GM21717 (cell line): ENCODE results near the gene NDUFA8.
"Not testable (repeated sequence)": the region's sequence is repeated elsewhere in the genome, so short reads cannot be mapped to it uniquely, and the experiment has no call there.

Experiments used
- ATAC-seq: cut with Tn5 transposase; IDR thresholded peaks from one replicate; pipeline ENCODE4 v1.9.1; 2021; ENCODE audit warnings: mild to moderate bottlenecking, moderate library complexity; ENCODE audit not compliant: unreplicated experiment

Gene NDUFA8

DNA sequence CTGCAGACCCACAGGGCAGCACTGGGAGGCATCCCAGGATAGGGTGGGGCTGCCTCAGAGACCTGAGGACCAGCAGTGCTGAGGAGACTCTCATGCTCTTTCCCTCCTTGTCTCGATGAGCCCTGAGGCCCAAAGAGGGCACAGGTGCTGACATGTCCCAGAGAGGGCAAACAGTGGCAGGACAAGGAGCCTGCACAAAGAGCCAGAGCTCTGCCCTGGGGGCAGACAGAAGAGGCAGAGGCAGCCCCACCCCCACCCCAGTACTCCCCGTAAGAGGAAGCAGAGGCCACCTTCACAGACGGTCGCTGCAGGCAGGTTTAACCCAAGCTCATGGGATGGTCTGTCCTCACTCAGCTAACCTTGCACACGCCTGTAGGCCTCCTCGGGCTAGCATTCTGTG lies 37.1 kb downstream of the NDUFA8 start:
- no peak for ATAC-seq

- ATAC-seq, result no peak
Observed at GRCh38 chr9:122121931-122122330, 37.6 kb downstream of the NDUFA8 start.

- ATAC-seq, result no peak
Observed at GRCh38 chr9:122121391-122121790, 38.2 kb downstream of the NDUFA8 start.

GRCh38 chr9:122120316-122121071 lies 39.1 kb downstream of the NDUFA8 start:
- ATAC-seq, result no peak

GRCh38 chr9:122119721-122120120 lies 39.9 kb downstream of the NDUFA8 start:
- no peak for ATAC-seq

DNA sequence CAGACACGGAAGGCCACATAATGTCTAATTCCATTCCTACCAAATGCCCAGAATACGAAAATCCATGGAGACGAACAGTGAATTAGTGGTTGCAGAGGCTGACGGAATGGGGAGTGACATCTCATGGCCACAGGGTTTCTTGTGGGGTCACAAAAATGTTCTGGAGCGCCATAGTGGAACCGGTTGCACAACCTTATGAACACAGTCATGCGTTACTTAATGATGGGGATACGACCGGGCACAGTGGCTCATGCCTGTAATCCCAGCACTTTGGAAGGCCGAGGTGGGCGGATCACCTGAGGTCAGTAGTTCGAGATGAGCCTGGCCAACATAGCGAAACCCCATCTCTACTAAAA lies 40.4 kb downstream of the NDUFA8 start:
- ATAC-seq, result no peak

DNA sequence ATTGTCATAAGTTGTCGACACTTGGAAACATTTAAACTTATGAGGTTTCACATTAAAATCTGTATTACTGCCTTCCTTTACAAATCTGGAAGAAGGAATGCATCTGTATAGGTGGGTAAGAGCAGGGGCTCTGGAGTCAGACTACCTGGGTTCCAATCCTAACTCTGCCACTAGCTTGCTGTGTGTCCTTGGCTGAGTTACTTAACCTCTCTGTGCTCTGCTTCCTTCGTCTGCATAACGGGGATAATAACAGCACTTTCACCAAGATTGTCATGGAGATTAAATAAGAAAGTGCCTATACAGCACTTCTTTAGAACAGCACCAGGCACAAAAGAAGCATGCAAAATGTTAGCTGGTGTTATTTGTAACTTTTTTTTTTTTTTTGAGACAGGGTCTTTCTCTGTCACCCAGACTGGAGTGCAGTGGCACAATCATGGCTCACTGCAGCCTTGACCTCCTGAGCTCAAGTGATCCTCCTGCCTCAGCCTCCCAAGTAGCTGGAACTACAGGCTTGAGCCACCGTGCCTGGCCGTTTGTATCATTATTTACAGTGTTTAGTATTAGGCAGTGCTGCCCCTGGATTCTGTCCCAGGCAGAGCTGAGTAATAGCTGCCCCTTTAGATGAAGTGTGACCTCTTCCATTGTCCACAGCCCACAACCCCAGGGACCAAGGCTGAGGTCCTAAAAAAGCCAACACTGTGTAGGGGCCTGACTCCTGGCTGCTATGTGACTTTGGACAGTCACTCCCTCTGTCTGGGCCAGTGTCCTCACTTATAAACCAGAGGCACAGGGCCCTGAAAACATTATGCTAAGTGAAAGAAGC lies 41.0 kb downstream of the NDUFA8 start:
- no peak for ATAC-seq

- not testable (repeated sequence) for ATAC-seq
Observed at GRCh38 chr9:122117241-122117640, 42.3 kb downstream of the NDUFA8 start.

DNA sequence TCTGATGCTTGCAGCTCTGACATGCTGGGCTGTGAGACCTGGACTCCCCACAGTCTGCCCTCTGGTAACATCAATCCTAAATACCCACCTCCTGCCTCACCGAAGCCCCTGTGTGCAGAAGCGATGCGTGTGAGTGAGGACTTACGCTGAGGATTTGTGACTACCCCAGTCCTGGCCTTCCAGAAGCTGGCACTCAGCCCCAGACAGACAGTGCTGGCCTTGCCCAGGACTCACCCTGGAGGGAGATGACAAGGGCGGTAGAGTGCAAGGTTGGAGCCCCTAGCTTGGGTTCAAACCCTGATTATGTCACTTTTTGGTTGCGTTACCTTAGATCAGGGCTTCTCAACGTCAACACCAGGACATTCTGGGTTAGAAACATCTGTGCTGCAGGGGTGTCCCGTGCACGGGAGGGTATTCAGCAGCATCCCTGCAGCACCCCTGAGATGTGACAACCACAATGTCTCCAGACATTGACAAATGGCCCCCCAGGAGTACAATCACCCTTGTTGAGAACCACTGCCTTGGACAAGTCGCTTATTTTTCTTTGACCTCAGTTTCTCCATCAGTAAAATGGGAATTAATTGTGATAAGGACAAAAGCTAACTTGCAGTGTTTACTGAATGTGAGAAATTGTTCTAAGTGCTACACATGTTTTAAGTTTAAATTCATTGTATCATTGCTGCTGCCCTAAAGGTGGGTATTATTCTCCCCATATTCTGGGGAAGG lies 43.0 kb downstream of the NDUFA8 start:
- no peak for ATAC-seq

DNA sequence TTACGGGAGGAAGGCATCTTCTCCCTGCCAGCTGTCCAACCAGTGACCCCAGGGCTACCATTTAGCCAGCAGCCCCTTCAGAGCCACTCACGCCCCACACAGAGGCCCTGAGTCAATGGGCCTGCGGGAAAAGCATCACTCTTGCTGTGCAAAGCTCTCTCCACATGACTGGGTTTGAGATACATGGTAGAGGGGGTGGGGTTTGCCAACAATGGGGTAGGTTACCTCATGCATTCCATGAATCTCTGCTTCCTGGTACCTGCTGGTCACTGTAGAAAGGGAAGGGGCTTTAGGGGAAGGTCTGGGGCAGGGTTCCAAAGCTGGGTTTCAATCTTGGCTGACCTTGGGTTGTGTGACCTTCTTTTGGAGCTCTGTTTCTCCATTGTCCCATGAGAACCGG lies 43.5 kb downstream of the NDUFA8 start:
- no peak for ATAC-seq

DNA sequence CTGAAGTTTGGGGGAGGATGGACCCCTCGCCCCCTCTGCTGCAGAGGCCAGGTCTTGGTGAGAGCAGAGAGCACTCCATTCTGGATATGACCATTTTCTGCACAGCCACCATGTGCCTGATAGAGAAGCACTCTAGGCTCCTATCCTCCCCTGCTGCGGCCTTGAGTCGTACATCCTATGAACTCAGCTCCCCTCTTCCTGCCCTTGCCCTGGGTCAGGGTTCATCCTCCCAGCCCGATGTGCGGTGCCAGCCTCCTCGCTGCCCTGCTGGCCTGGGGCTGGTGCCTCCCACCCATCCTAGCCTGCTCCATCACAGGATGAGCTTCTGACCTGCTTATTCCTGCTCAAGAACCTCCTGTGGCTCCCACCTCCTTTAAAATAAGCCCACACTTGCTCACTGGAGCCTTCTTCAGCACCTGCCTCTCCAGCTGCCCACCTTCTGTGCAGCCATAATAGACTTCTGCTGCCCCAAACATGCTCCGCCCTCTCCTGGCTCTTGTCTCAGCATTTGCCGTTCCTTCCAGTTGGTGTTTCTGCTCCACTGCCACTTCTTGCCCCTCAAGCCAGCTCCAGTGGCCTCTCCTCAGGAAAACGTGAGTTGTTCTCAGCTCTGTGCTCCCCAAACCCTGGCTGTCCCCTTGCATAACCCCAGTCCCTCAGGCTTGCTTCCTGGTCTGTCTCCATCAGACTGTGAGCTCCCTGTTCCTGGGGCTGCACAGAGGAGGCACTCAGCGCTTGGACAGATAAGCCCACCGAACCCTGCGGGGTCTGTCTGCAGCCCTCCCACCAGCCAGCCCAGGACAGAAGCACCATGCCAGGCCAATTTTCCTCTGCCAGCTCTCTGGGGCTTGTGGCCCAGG lies 44.2 kb downstream of the NDUFA8 start:
- no peak for ATAC-seq

DNA sequence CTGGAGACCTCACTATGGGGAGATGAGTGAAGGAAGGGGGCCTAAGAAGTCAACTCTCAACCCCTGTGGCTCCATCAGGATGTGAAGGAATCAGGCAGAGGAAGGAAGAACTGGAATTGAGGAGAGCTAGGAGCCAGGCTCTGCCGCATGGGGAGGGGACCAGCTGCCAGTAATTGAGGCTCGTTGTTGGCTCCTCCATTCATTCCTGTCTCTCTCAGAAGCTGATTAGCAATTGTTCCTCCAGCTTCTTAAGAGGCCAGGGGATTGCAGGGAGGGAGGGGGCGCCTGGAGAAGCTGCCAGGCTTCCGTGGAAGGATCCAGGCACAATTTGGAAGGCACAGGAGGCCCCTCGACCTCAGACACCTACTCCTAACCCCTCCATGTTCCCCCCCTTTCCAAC lies 46.0 kb downstream of the NDUFA8 start:
- no peak for ATAC-seq

DNA sequence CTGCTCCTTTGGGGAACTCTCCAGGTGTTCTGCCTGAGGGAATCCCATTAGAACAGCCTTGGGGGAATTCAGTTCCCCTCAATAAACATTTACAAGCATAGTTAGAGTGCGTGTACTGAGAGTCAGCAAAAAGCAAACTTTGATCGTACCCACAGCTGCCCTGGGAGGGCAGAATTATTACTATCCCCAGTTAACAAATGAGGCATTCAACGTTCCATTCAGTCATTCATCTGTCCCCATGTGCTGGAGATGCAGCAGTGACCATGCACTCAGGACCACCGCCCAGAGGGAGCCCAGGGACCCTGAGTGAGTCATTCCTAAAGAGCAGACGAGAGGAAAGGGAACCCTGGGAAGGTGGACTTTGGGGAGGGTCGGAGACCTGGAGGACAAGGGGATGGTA lies 47.3 kb downstream of the NDUFA8 start:
- ATAC-seq, result no peak

GRCh38 chr9:122111413-122112085 lies 48.0 kb downstream of the NDUFA8 start:
- ATAC-seq, result no peak

DNA sequence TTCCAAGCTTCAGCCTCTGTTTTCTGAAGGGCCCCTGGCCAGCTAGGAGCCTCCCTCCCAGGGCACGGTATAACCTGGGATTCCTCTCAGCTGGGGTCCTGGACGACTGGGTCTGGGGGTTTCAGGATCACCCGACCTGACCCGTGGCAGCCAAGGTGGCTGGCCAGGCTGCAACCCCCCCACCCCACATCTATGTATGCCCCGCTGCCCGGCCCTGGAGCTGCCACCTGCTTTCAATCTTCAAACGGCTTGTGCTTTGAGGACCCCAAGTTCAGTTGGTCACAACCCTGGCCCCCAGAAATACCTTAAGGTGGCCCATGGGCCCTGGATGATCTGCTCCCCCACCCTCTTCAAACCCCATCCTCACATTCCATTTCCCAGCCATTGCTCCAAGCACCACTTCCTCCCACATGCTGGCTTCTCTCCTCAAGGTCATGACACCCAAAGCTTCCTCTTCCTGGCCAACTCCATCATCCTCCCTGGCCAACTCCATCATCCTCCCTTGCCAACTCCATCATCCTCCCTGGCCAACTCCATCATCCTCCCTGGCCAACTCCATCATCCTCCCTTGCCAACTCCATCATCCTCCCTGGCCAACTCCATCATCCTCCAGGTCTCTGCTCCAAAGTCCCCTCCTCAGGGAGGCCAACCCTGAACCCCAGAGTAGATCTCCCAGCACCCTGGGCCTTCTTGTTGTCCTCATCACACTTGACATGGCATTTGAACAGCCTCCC lies 49.3 kb downstream of the NDUFA8 start:
- ATAC-seq, result no peak

GRCh38 chr9:122109035-122109813 lies 50.4 kb downstream of the NDUFA8 start:
- no peak for ATAC-seq

DNA sequence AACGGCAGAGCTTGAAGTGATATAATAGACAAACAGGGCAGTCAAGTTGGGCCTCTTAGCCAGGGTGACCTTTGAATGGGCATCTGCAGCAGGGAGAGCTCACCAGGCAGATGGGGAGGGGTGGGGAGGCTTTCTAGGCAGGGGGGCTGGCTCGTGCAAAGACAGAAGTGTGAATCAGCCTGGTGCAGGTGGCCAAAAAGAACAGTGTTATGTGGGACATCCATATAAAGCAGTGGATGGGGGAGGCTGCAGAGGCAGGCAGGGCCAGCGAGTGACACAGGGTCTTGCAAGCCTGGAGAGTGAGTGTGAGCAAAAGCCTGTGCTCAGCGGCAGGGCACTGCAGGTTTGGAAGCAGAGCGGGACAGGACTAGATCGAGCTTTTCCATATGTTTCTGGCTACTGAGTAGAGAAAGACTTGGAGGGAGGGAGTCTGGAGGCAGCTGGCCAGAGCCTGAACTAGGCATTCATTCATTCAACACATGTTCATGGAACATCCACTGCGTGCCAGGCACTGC lies 52.2 kb downstream of the NDUFA8 start:
- no peak for ATAC-seq

DNA sequence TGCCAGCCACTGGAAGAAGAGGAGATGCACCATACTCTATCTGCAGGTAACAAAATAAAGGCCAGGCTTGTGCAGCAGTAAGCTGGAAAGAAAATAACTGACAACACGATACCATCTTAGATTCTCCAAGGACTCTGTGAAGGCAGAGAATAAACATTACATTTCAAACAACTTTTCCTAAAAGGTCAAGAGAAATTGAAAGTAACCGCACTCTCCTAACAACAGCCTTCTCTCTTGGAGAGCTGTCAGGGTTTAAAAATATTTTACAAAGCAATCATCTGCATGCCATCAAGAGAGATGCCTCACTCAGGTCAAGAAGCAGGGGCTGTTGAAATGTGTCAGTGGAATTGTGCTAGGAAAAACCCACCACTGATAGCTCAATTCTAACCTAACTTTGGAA lies 53.0 kb downstream of the NDUFA8 start:
- ATAC-seq, result no peak

- no peak for ATAC-seq
Observed at GRCh38 chr9:122103985-122104384, 55.6 kb downstream of the NDUFA8 start.
